CD4-positive, alpha-beta T cell treated with Interleukin-4 for 1 hour (primary cell): ENCODE results near the gene BGN.

Source experiments
- DNase-seq, 2 donors: peaks; one replicate each; pipeline ENCODE4 v3.0.0-alpha.2; 2020 to 2022

The BGN gene

DNA sequence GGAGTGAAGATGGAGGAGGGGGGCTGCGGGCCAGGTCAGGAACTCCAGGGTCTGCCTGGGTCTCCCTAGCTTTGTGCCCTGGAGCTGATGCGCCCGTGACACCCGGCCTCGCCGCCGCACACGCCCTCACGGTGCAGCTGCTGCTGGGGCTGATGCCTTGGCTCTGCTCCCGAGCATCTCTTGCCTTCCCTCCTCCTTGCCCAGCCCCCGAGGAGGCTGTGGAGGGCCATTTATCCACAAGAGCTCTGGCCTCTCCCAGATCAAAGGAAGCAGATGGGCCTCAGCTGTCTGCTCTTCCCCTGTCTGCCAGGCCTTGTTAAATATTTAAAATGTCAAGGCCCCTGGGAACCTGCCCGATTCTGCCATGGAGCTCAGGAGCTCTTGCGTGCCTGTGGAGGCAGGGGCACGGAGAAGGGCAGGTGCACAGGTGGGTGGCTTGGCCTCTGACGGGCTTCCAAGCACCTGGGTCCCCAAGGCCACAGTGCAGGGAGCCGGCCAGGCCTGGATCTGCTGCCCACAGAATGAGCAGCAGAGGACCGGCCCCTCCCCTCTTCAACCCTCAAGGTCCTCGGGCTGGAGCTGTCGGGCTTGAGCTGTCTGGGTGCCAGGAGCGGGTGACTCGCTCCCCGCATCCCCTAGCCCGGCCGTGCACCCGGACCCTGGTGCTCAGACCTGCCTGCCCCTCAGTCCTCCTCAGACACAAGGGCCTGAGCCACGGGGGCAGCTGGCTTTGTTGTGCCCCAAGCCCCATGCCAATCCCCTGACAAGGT is 42.9 kb downstream of the BGN start:
- DNase-seq = no peak

GRCh38 chrX:153538424-153538823 is 43.6 kb downstream of the BGN start:
- no peak for DNase-seq

DNA sequence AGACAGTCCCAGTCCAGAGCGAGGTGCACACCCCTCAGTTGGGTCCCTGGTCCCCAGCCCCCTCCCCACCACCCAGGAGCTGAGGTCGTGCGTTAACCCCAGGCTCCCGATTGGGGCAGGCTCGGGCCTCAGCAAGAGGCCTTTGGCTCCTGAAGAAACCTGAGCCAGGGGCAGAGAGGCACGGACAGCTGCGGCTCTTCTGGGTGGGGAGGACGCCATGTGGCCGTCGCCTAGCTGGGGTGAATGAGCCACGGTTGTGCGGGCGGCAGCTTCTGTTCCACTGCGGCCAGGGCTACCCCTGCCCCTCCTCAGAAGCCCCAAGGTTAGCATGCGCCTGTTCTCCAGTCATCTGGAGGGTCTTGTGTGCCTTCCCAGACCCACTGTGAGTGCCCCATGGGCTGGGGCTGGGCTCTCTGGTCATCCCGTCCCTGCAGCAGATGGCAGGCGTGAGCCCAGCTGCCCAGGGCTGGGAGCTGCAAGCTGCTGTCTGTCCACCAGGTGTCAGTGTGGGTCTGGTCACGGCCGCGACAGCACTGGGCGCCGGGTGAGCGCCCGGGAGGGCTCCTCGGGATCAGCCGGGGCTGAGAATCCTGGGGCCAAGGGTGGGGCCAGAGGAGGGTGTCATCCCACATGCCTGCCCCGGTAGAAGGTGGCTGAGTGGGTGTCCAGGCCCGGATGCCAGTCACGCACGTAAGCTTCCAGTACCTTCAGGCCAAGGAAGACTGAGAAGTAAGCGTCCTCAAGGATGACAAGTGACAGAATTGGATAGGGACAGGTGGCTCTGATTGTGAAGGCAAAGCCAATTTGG is 44.6 kb downstream of the BGN start:
- peak; percentile 53 to 59 for DNase-seq

- no peak for DNase-seq
Measured at GRCh38 chrX:153539979-153540358, 45.2 kb downstream of the BGN start.

DNA sequence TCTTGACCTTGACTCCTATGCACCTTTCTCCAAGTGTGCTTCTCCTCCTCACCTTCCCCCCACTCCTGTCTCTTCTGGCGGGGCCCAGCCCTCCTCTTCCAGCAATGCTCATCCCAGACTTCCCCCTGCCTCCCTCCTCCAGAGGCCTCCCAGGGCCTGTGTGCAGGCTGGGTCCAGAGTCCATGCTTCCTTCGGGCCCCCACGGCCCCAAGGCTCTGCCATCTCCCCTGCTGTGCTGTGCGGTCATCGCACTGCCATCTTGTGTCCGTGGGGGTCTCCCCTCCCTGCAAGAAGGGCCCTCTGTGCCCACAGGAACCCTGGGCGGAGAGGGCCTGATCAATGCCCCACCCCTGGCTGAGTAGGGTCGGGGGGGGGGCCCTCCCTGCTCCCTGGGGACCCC is 49.9 kb downstream of the BGN start:
- no peak for DNase-seq

- no peak for DNase-seq
Measured at GRCh38 chrX:153546386-153546785, 51.6 kb downstream of the BGN start.

- DNase-seq = no peak
Measured at GRCh38 chrX:153547195-153547594, 52.4 kb downstream of the BGN start.

- no peak for DNase-seq
Measured at GRCh38 chrX:153549231-153549630, 54.5 kb downstream of the BGN start.

DNA sequence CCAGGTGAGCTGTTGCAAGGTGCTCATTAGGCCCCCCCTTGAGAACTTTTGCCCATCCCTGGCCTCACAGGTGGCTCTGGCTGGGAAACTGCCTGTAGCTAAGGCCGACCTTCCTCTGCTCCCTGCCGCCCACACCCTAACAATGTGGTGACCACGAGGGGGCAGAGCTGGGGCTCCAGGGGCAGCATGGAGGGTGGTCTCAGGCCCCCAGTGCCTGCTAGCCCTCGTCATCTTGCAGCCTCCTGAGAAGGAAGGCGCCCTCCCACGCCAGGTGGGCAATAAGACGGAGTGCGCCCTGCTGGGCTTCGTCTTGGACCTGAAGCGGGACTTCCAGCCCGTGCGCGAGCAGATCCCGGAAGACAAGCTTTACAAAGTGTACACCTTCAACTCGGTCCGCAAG is 55.0 kb downstream of the BGN start:
- no peak for DNase-seq

DNA sequence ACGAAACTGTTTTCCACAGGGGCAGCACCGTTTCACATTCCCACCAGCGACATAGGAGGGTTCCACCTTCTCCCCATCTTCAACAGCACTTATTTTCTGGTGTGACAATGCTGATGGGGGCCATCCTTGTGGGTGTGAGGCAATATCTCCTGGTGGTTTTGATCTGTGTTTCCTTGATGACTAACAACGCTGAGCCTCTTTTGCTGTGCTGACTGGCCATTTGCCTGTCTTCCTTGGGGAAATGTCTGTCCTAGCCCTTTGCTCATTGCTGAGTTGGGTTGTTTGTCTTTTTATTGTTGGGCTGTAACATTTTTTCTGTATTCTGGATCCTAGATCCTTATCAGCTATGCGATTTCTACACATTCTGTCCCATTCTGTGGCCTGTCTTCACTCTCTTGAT is 56.4 kb downstream of the BGN start:
- DNase-seq = no peak

DNA sequence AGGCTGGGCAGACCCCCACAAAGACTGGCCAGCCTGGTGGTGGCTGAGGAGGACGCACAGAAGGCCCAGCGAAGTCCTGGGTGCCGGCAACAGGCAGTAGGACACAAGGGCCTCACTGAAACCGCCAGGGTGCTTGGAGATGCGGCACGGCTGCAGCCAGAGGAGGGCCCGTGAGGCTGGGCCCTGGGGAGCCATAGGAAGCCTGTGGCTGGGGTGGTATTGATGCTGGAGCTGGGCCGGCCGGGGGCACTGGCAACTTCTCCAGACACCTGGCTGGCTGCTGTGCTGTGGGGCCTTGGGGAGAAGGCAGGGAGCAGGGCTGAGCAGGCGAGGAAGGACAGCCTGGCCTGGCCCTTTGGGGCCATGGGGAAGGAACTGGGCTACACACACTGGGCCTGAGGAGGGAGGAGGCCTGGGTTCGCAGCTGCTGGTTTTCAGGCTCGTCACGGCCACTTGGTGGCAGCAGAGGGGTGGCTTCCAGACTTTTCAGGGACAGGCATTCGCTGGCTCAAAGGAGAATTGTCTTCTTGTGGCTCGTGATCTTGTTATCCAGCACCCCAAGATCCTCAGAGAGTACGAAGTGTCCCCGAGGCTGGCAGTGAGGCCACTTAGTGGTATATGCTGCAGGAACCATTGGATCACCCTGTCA is 59.9 kb downstream of the BGN start:
- peak; percentile 63 to 68 for DNase-seq

DNA sequence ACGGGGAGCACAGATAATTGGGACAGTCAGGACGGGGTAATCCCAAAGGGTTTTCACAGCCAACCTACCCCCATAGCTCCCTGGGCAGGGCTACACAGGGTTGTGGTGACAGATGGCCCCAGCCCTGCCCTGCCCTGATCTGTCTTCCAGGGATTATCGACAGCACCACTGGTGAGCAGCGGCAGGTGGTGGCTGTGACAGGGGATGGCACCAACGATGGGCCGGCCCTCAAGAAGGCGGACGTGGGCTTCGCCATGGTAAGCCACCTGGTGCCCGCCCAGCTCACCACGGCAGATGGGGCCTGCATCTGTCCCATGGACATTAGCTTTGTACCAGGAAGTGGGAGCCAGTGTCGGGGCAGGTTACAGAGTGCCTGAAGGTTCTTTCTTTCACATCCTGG is 62.0 kb downstream of the BGN start:
- DNase-seq = no peak

DNA sequence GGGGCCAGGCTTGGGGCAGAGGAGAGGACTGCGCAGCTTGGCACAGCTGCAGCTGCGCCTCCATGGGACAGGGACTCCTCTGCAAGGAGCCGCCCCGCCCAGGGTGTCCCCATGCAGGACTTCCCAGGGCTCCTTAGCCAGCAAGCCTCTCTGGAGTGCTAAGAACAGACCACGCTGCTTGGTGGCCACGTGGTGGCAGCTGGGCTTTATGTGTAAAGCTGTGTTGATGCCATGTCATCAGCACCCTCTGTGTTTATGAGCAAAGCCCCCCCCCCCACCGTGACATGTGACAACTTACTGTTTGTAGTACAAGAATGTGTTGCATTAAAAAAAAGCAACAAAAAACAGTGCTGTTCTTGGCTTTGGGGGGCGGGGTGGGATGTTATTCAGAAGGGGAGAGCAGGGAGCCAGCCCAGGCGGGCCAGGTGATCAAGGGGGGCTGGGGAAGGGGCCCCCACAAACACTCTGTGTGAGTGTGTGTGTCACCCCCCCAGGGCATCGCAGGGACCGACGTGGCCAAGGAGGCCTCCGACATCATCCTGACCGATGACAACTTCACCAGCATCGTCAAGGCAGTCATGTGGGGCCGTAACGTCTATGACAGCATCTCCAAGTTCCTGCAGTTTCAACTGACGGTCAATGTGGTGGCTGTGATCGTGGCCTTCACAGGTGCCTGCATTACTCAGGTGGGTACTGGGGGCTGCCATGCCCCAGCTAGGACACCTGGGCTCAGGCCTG is 63.0 kb downstream of the BGN start:
- DNase-seq = no peak
